ENCODE results near the gene DENND1A. TPM values are rescaled to one million over a fixed set of nuclear protein-coding genes. Genes with fewer than 3 reads are reported as not detected.

Gene DENND1A
- polyA plus RNA-seq, 2 of the 4 experiments (the other 2 are of a cell fraction), result 15.1 to 21.9 TPM

DNA sequence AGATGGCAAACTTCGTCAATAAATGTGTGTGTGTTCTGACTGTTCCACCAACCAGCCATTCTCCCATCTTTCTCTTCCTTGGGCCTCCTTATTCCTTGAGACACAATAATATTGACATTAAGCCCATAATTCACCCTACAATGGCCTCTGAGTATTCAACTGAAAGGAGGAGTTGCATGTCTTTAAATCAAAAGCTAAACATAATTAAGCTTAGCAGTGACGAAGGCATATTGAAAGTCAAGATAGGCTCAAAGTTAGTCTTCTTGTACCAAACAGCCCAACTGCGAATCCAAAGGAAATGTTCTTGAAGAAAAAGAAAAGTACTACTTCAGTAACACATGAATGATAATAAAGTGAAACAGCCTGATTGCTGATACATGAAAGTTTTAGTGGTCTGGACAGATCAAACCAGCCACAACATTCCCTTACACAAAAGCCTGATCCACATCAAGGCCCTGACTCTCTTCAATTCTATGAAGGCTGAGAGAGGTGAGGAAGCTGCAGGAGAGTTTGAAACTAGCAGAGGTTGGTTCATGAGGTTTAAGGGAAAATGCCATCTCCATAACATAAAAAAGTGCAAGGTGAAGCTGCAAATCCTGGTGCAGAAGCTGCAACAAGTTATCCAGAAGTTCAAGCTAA, 81.4 kb downstream of the DENND1A start:
- ChIA-PET POLR2A (no interaction called here), CTCF (interaction anchor here (0.9 to 1.0 kb wide), 2 partner anchors 14 to 79 kb away, joined by 3 read pairs; no protein-coding TSS in a partner anchor)
- Histone ChIP-seq H3K4me2 (no peak overlapping the region), H3K27ac (no peak overlapping the region), H3K9me3 (peaks cover 34% of the 10 kb centered on the region), H3K4me1 (no peaks in the 10 kb centered on the region), H3K4me3 (no peak overlapping the region)
- DNase-seq (ENCODE audit: low read depth in 1 of 2, low spot score in 1 of 2), result no peak
- TF ChIP-seq CHD2 (IDR thresholded peaks at IDR 0.05; ENCODE audit: low read length, partially characterized antibody), result no peak
- no peak for TF ChIP-seq ZSCAN20 (CRISPR knock-in tag; IDR thresholded peaks at IDR 0.05)
- TF ChIP-seq SMC3 (IDR thresholded peaks at IDR 0.05), result no peak
- no peak for TF ChIP-seq RNF2 (IDR thresholded peaks at IDR 0.05; ENCODE audit: borderline replicate concordance, low read depth)
- no peak for TF ChIP-seq CEBPB (IDR thresholded peaks at IDR 0.05)
- TF ChIP-seq HEYL (CRISPR knock-in tag; IDR thresholded peaks at IDR 0.05), result no peak
- TF ChIP-seq, protein P1, sequence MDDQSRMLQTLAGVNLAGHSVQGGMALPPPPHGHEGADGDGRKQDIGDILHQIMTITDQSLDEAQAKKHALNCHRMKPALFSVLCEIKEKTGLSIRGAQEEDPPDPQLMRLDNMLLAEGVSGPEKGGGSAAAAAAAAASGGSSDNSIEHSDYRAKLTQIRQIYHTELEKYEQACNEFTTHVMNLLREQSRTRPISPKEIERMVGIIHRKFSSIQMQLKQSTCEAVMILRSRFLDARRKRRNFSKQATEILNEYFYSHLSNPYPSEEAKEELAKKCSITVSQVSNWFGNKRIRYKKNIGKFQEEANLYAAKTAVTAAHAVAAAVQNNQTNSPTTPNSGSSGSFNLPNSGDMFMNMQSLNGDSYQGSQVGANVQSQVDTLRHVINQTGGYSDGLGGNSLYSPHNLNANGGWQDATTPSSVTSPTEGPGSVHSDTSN (IDR thresholded peaks at IDR 0.05), result no peak
- TF ChIP-seq, protein P2, sequence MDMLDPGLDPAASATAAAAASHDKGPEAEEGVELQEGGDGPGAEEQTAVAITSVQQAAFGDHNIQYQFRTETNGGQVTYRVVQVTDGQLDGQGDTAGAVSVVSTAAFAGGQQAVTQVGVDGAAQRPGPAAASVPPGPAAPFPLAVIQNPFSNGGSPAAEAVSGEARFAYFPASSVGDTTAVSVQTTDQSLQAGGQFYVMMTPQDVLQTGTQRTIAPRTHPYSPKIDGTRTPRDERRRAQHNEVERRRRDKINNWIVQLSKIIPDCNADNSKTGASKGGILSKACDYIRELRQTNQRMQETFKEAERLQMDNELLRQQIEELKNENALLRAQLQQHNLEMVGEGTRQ (IDR thresholded peaks at IDR 0.05), result no peak
- TF ChIP-seq CBX2 (IDR thresholded peaks at IDR 0.05; ENCODE audit: borderline replicate concordance, low read depth), result no peak
- TF ChIP-seq CHD4 (IDR thresholded peaks at IDR 0.05; ENCODE audit: borderline replicate concordance), result no peak
- no peak for TF ChIP-seq EHF (CRISPR knock-in tag; IDR thresholded peaks at IDR 0.05)
- TF ChIP-seq RARB (CRISPR knock-in tag; IDR thresholded peaks at IDR 0.05), result no peak
- no peak for TF ChIP-seq ZC3H11A (IDR thresholded peaks at IDR 0.05)
- no peak for TF ChIP-seq EHMT2 (IDR thresholded peaks at IDR 0.05; ENCODE audit: low read depth)
- TF ChIP-seq, protein P3, sequence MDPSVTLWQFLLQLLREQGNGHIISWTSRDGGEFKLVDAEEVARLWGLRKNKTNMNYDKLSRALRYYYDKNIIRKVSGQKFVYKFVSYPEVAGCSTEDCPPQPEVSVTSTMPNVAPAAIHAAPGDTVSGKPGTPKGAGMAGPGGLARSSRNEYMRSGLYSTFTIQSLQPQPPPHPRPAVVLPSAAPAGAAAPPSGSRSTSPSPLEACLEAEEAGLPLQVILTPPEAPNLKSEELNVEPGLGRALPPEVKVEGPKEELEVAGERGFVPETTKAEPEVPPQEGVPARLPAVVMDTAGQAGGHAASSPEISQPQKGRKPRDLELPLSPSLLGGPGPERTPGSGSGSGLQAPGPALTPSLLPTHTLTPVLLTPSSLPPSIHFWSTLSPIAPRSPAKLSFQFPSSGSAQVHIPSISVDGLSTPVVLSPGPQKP (IDR thresholded peaks at IDR 0.05; ENCODE audit: low read depth, low read length), result no peak
- TF ChIP-seq HOXB13 (CRISPR knock-in tag; IDR thresholded peaks at IDR 0.05; ENCODE audit: low read depth), result no peak
- TF ChIP-seq ZFP36 (IDR thresholded peaks at IDR 0.05; ENCODE audit: borderline replicate concordance, partially characterized antibody), result no peak
- ATAC-seq, result no peak
- FAIRE-seq, result no peak
- 96% methylated on average over 3 of the region's 3 CpGs for WGBS (ENCODE audit: missing lambda C conversion rate)

DNA sequence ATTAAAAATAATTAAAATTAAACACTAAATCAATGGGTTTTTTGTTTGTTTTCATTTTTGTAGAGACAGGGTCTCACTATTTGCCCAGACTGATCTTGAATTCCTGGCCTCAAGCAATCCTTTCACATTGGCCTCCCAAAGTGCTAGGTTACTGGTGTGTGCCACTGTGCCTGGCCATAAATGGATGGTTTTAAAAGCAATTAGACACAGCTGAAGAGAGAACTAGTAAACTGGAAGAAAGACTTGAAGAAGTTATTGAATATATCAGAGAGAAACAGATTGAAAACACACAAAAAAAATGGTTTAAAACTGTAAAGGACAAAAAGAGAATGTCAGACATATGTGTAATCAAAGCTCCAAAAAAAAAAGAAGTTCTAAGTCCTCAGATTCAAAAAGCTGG, 83.0 kb downstream of the DENND1A start:
- Histone ChIP-seq H3K4me2 (no peak overlapping the region), H3K9me3 (peaks cover 39% of the 10 kb centered on the region), H3K4me1 (no peaks in the 10 kb centered on the region), H3K27ac (no peak overlapping the region), H3K4me3 (no peak overlapping the region)
- DNase-seq (ENCODE audit: low read depth in 1 of 2, low spot score in 1 of 2) (no peak), ATAC-seq (no peak), FAIRE-seq (no peak)
- POLR2A ChIA-PET, result no interaction called here
- TF ChIP-seq HOXB5 (CRISPR knock-in tag; IDR thresholded peaks at IDR 0.05) (no peak), EP300 (IDR thresholded peaks at IDR 0.05) (no peak), SREBF2 (IDR thresholded peaks at IDR 0.05) (no peak), CHD2 (IDR thresholded peaks at IDR 0.05; ENCODE audit: low read length, partially characterized antibody) (no peak), ZNF302 (CRISPR knock-in tag; IDR thresholded peaks at IDR 0.05) (no peak), HDAC2 (IDR thresholded peaks at IDR 0.05) (no peak), MAZ (IDR thresholded peaks at IDR 0.05; ENCODE audit: borderline replicate concordance, low read depth, low read length) (no peak), KDM1A (IDR thresholded peaks at IDR 0.05; ENCODE audit: low read depth) (no peak), TP53 (CRISPR knock-in tag; IDR thresholded peaks at IDR 0.05) (no peak), RARB (CRISPR knock-in tag; IDR thresholded peaks at IDR 0.05) (no peak)
- TF ChIP-seq, protein P4, sequence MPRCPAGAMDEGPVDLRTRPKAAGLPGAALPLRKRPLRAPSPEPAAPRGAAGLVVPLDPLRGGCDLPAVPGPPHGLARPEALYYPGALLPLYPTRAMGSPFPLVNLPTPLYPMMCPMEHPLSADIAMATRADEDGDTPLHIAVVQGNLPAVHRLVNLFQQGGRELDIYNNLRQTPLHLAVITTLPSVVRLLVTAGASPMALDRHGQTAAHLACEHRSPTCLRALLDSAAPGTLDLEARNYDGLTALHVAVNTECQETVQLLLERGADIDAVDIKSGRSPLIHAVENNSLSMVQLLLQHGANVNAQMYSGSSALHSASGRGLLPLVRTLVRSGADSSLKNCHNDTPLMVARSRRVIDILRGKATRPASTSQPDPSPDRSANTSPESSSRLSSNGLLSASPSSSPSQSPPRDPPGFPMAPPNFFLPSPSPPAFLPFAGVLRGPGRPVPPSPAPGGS (IDR thresholded peaks at IDR 0.05), result no peak
- TF ChIP-seq, protein P1 (IDR thresholded peaks at IDR 0.05), result no peak
- CTCF ChIA-PET, result no interaction called here
